Tibial nerve (tissue), 4 donors: ENCODE measurements around the gene ZBTB7C.

Experiments
- CTCF ChIP-seq, 5 experiments: fragments of 200-600 bp in 3 of 5; fragments of 450-650 bp in 2 of 5; sonication (generic) in 3 of 5; IDR thresholded peaks; one replicate each; pipeline ENCODE4 v1.5.1; 2016 to 2019; ENCODE audit warnings: antibody characterized with exemption in 5 of 5, mild to moderate bottlenecking in 3 of 5, moderate library complexity in 2 of 5
- EP300 ChIP-seq, 2 donors: sonication (generic); formaldehyde crosslinking; IDR thresholded peaks; one replicate each; pipeline ENCODE4 v1.6.1; 2017; ENCODE audit warnings: antibody characterized with exemption in 2 of 2, mild to moderate bottlenecking in 1 of 2
- POLR2A ChIP-seq, 2 donors: fragments of 450-650 bp; IDR thresholded peaks; one replicate each; pipeline ENCODE4 v1.6.1; 2017; ENCODE audit warnings: antibody characterized with exemption in 2 of 2, mild to moderate bottlenecking in 2 of 2, moderate library complexity in 2 of 2

GRCh38 chr18:48002933-48003365, 406.2 kb downstream of the ZBTB7C start:
- TF ChIP-seq CTCF (IDR thresholded peaks at IDR 0.05) (no peak), POLR2A (IDR thresholded peaks at IDR 0.05) (no peak), EP300 (IDR thresholded peaks at IDR 0.05) (no peak)
